ENCODE measurements around the gene FAM187B. TPM values are rescaled to one million over a fixed set of nuclear protein-coding genes. Genes with fewer than 3 reads are reported as not detected.
"Not testable (repeated sequence)": the region's sequence is repeated elsewhere in the genome, so short reads cannot be mapped to it uniquely, and the experiment has no call there.

The FAM187B gene
- total and polyA plus RNA-seq, 4 experiments from 2014 or later, result not detected

GRCh38 chr19:35247526-35248309 lies 19.2 kb upstream of the FAM187B start:
- Mint-ChIP-seq H3K27me3 (no peaks in the 10 kb centered on the region), H3K4me3 (peak overlapping the region; percentile 91 to 94 (median 93)), H3K9me3 (peaks cover 0 to 5% (median 0%) of the 10 kb centered on the region in 8 donors), H3K27ac (peak overlapping the region; percentile 88 to 97 (median 91)), H3K4me1 (peaks cover 18 to 52% (median 32%) of the 10 kb centered on the region in 4 donors), H3K36me3 (peaks cover 11 to 23% of the 10 kb centered on the region in 2 donors)
- ChIA-PET POLR2A (ENCODE audit: partially characterized antibody) (interaction anchor here (0.6 to 1.7 kb wide), 7 partner anchors 11 to 78 kb away, joined by 3 to 11 read pairs (median 4); no protein-coding TSS in a partner anchor), CTCF (ENCODE audit: partially characterized antibody) (interaction anchor here (1.1 kb wide), 1 partner anchor 37 kb away, joined by 3 read pairs; no protein-coding TSS in a partner anchor)
- intact Hi-C loops (cut with micrococcal nuclease), result loop anchor here (1.0 to 5.0 kb wide), 7 partner anchors 7 to 248 kb away; partner anchors contain the start of gene FFAR1
- peak in 4 of 5 donors; percentile 48 to 53 (median 51) for DNase-seq
- Histone ChIP-seq H3K9me3 (ENCODE audit: control insufficient read depth in 1 of 2, low read length in 2 of 2) (no peaks in the 10 kb centered on the region), H3K4me1 (ENCODE audit: insufficient read depth, low read length) (peaks cover 24% of the 10 kb centered on the region), H3K4me3 (ENCODE audit: low read length in 2 of 2) (peak overlapping the region; percentile 94), H3K27me3 (ENCODE audit: insufficient read depth, low read length) (no peaks in the 10 kb centered on the region), H3K27ac (ENCODE audit: low read depth, low read length) (peak overlapping the region; percentile 61), H3K36me3 (ENCODE audit: insufficient read depth, low read length) (peaks cover 3% of the 10 kb centered on the region)

DNA sequence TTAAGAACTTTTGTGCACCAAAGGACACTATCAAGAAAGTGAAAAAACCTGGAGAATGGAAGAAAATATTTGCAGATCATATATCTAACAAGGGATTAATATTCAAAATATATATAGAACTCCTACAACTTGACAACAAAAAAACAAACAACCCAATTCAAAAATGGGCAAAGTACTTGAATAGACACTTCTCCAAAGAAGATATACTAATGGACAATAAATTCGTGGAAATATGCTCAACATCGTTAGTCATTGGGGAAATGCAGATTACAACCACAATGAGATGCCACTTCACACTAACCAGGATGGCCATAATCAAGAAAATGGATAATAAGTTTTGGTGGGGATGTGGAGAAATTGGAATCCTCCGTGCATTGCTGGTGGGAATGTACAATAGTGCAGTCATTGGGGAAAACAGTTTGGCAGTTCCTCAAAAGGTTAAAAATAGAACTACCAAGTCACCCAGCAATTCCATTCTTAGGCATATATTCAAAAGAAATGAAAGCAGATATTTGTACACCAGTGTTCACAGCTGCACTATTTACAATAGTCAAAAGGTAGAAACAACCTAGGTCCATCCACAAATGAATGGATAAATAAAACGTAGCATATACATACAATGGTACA lies 18.0 kb upstream of the FAM187B start:
- peaks cover 11 to 20% of the 10 kb centered on the region in 2 donors for H3K36me3 Mint-ChIP-seq
- Histone ChIP-seq H3K27me3 (ENCODE audit: insufficient read depth, low read length) (no peaks in the 10 kb centered on the region), H3K4me3 (ENCODE audit: low read length in 2 of 2) (no peak overlapping the region), H3K4me1 (ENCODE audit: insufficient read depth, low read length) (peaks cover 27% of the 10 kb centered on the region), H3K36me3 (ENCODE audit: insufficient read depth, low read length) (peaks cover 3% of the 10 kb centered on the region), H3K27ac (ENCODE audit: low read depth, low read length) (no peak overlapping the region), H3K9me3 (ENCODE audit: control insufficient read depth in 1 of 2, low read length in 2 of 2) (no peaks in the 10 kb centered on the region)
- peak overlapping the region; percentile 34 to 97 (median 91) for H3K27ac Mint-ChIP-seq
- peaks cover 0 to 8% (median 2%) of the 10 kb centered on the region in 8 donors for H3K9me3 Mint-ChIP-seq
- DNase-seq, result no peak
- intact Hi-C loops (cut with micrococcal nuclease), result loop anchor here (5.0 kb wide), 1 partner anchor 101 kb away; the partner anchor contains the start of gene FFAR1
- peaks cover 16 to 51% (median 33%) of the 10 kb centered on the region in 4 donors for H3K4me1 Mint-ChIP-seq
- ChIA-PET CTCF (ENCODE audit: partially characterized antibody) (no interaction called here), POLR2A (ENCODE audit: partially characterized antibody) (no interaction called here)
- H3K27me3 Mint-ChIP-seq, result peaks cover 0 to 2% of the 10 kb centered on the region in 2 donors
- H3K4me3 Mint-ChIP-seq, result peak overlapping the region in 6 of 8 donors; percentile 91 to 94 (median 93)

DNA sequence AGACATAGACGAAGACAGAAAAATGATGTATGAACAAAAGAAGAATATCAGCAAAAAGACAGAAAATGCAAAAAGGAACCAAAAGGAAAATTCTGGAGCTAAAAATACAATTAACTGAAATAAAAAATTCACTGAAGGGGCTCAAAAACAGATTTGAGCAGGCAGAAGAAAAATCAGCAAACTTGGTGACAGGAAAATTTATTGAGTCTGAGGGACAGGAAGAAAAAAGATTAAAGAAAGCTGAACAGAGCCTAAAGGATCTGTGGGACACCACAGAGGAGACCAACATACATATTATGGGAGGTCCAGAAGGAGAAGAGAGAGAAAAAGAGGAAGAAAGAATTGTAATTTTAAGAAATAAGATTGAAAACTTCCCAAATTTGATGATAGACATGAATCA lies 12.9 kb upstream of the FAM187B start:
- Mint-ChIP-seq H3K4me3 (peak overlapping the region in 1 of 8 donors; percentile 87), H3K27me3 (peaks cover 0 to 2% of the 10 kb centered on the region in 2 donors), H3K36me3 (peaks cover 1 to 12% of the 10 kb centered on the region in 2 donors), H3K27ac (peak overlapping the region; percentile 83 to 98 (median 94)), H3K9me3 (peaks cover 0 to 18% (median 8%) of the 10 kb centered on the region in 8 donors), H3K4me1 (peaks cover 23 to 43% (median 37%) of the 10 kb centered on the region in 4 donors)
- intact Hi-C loops (cut with micrococcal nuclease), result no loop called here
- DNase-seq, result no peak
- Histone ChIP-seq H3K9me3 (ENCODE audit: control insufficient read depth in 1 of 2, low read length in 2 of 2) (no peaks in the 10 kb centered on the region), H3K36me3 (ENCODE audit: insufficient read depth, low read length) (no peaks in the 10 kb centered on the region), H3K27ac (ENCODE audit: low read depth, low read length) (no peak overlapping the region), H3K4me1 (ENCODE audit: insufficient read depth, low read length) (peaks cover 35% of the 10 kb centered on the region), H3K4me3 (ENCODE audit: low read length in 2 of 2) (no peak overlapping the region), H3K27me3 (ENCODE audit: insufficient read depth, low read length) (no peaks in the 10 kb centered on the region)
- CTCF ChIA-PET (ENCODE audit: partially characterized antibody), result interaction anchor here (1.0 to 2.8 kb wide), 11 partner anchors 10 to 253 kb away, joined by 3 to 15 read pairs (median 7); partner anchors contain the start of genes FXYD5 and FXYD7
- POLR2A ChIA-PET (ENCODE audit: partially characterized antibody), result interaction anchor here (0.6 to 13.3 kb wide), 15 partner anchors 9 to 221 kb away, joined by 3 to 217 read pairs (median 9); partner anchors contain the start of genes FXYD5, FXYD7 and USF2

DNA sequence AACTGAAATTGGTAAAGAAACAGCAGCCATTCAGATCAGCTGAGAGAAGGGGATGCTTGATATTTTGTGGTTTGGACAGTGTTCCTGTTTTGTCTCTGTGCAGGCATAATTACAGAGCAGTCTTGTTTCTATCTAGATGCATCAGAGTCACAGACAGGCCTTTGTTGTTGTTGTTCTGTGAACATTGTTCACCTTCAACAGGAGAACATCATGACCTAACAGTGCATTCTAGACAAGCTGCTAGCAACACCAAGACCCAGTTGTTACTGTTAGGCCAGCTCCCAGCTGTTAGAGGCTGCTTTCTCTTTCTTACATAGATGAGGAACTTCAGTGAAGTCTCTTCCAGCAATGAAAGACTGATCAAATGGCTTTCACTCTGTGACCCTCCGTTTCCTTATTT lies 11.8 kb upstream of the FAM187B start:
- H3K9me3 ChIP-seq (ENCODE audit: control insufficient read depth in 1 of 2, low read length in 2 of 2), result no peaks in the 10 kb centered on the region
- POLR2A ChIA-PET (ENCODE audit: partially characterized antibody), result interaction anchor here (1.1 to 13.3 kb wide), 17 partner anchors 11 to 222 kb away, joined by 3 to 217 read pairs (median 6); partner anchors contain the start of genes FAM187B, FXYD5, FXYD7 and USF2
- Mint-ChIP-seq H3K4me1 (peaks cover 20 to 43% (median 38%) of the 10 kb centered on the region in 4 donors), H3K27me3 (peaks cover 0 to 2% of the 10 kb centered on the region in 2 donors), H3K4me3 (peak overlapping the region; percentile 11 to 87 (median 72)), H3K9me3 (peaks cover 0 to 18% (median 8%) of the 10 kb centered on the region in 8 donors), H3K36me3 (peaks cover 1 to 12% of the 10 kb centered on the region in 2 donors), H3K27ac (peak overlapping the region; percentile 83 to 98 (median 94))
- H3K36me3 ChIP-seq (ENCODE audit: insufficient read depth, low read length), result no peaks in the 10 kb centered on the region
- H3K4me3 ChIP-seq (ENCODE audit: low read length in 2 of 2), result no peak overlapping the region
- CTCF ChIA-PET (ENCODE audit: partially characterized antibody), result interaction anchor here (1.2 to 2.8 kb wide), 9 partner anchors 22 to 255 kb away, joined by 4 to 15 read pairs (median 7); partner anchors contain the start of genes FXYD5 and FXYD7
- peaks cover 35% of the 10 kb centered on the region for H3K4me1 ChIP-seq (ENCODE audit: insufficient read depth, low read length)
- DNase-seq, result peak; percentile 67 to 80 (median 71)
- H3K27me3 ChIP-seq (ENCODE audit: insufficient read depth, low read length), result no peaks in the 10 kb centered on the region
- intact Hi-C loops (cut with micrococcal nuclease), result loop anchor here (1.0 kb wide), 2 partner anchors 8 to 26 kb away; no protein-coding TSS in a partner anchor
- peak overlapping the region; percentile 42 for H3K27ac ChIP-seq (ENCODE audit: low read depth, low read length)

DNA sequence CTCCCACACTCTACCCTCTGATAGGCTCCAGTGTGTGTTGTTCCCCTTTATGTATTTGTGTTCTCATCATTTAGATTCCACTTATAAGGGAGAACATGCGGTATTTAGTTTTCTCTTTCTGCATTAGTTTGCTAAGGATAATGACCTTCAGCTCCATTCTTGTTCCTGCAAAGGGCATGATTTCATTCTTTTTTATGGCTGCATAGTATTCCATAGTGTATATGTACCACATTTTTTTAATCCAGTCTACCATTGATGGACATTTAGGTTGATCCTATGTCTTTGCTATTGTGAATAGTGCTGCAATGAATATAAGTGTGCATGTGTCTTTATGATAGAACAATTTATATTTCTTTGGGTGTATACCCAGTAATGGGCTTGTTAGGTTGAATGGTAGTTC lies 11.1 kb upstream of the FAM187B start:
- H3K9me3 ChIP-seq (ENCODE audit: control insufficient read depth in 1 of 2, low read length in 2 of 2); H3K36me3 ChIP-seq (ENCODE audit: insufficient read depth, low read length); H3K27me3 Mint-ChIP-seq; intact Hi-C loops (cut with micrococcal nuclease); DNase-seq; H3K4me3 ChIP-seq (ENCODE audit: low read length in 2 of 2); H3K27me3 ChIP-seq (ENCODE audit: insufficient read depth, low read length): not testable (repeated sequence)
- Histone ChIP-seq H3K27ac (ENCODE audit: low read depth, low read length) (peak overlapping the region; percentile 42), H3K4me1 (ENCODE audit: insufficient read depth, low read length) (peaks cover 35% of the 10 kb centered on the region)
- peaks cover 20 to 43% (median 38%) of the 10 kb centered on the region in 4 donors for H3K4me1 Mint-ChIP-seq
- peaks cover 1 to 12% of the 10 kb centered on the region in 2 donors for H3K36me3 Mint-ChIP-seq
- ChIA-PET POLR2A (ENCODE audit: partially characterized antibody) (interaction anchor here (0.6 to 13.3 kb wide), 16 partner anchors 11 to 223 kb away, joined by 3 to 217 read pairs (median 8); partner anchors contain the start of genes FAM187B, FXYD5, FXYD7 and USF2), CTCF (ENCODE audit: partially characterized antibody) (interaction anchor here (0.6 to 2.2 kb wide), 7 partner anchors 21 to 255 kb away, joined by 3 to 15 read pairs (median 6); partner anchors contain the start of gene FXYD7)
- H3K9me3 Mint-ChIP-seq, result peaks cover 0 to 18% (median 8%) of the 10 kb centered on the region in 8 donors
- H3K4me3 Mint-ChIP-seq, result peak overlapping the region in 6 of 8 donors; percentile 62 to 87 (median 76)
- peak overlapping the region; percentile 83 to 98 (median 94) for H3K27ac Mint-ChIP-seq

DNA sequence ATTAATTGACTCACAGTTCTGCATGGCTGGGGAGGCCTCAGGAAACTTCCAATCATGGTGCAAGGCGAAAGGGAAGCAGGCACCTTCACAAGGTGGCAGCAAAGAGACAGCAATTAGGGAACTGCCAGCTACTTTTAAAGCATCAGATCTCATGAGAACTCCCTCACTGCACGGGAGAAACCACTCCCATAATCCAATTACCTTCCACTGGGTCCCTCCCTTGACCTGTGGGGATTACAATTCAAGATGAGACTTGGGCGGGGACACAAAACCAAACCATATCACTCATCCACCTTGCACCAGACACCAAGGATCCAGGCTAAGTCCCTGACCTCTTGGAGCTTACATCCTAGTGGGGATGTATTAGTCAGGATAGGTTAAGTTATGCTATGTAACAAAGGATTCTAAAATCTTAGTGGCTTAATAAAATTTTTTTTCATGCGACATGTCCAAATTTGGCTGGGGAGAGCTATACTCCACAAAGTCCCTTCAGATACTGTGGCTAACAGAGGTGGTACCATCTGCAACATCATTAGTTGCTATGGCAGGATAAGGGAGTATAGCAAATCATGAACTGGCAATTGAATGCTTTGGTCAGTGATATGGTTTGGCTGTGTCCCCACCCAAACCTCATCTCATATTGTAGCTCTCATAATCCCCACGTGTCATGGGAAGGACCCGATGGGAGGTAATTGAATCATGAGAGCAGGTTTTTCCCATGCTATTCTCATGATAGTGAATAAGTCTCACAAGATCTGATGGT lies 8.3 kb upstream of the FAM187B start:
- H3K4me3 ChIP-seq (ENCODE audit: low read length in 2 of 2), result no peak overlapping the region
- Mint-ChIP-seq H3K27ac (peak overlapping the region in 5 of 7 donors; percentile 30 to 93 (median 59)), H3K4me3 (no peak overlapping the region), H3K4me1 (peaks cover 20 to 42% (median 37%) of the 10 kb centered on the region in 4 donors), H3K27me3 (no peaks in the 10 kb centered on the region), H3K36me3 (peaks cover 1 to 12% of the 10 kb centered on the region in 2 donors), H3K9me3 (peaks cover 0 to 16% (median 7%) of the 10 kb centered on the region in 8 donors)
- H3K27ac ChIP-seq (ENCODE audit: low read depth, low read length), result no peak overlapping the region
- peak in 3 of 5 donors; percentile 34 to 38 (median 36) for DNase-seq
- no peaks in the 10 kb centered on the region for H3K9me3 ChIP-seq (ENCODE audit: control insufficient read depth in 1 of 2, low read length in 2 of 2)
- H3K36me3 ChIP-seq (ENCODE audit: insufficient read depth, low read length), result no peaks in the 10 kb centered on the region
- CTCF ChIA-PET (ENCODE audit: partially characterized antibody), result interaction anchor here (1.0 to 4.6 kb wide), 19 partner anchors 14 to 274 kb away, joined by 3 to 25 read pairs (median 5); partner anchors contain the start of genes FXYD5 and FXYD7
- H3K27me3 ChIP-seq (ENCODE audit: insufficient read depth, low read length), result no peaks in the 10 kb centered on the region
- intact Hi-C loops (cut with micrococcal nuclease), result loop anchor here (2.0 kb wide), 1 partner anchor 32 kb away; the partner anchor contains the start of gene USF2
- peaks cover 34% of the 10 kb centered on the region for H3K4me1 ChIP-seq (ENCODE audit: insufficient read depth, low read length)
- POLR2A ChIA-PET (ENCODE audit: partially characterized antibody), result interaction anchor here (0.7 to 13.3 kb wide), 16 partner anchors 10 to 95 kb away, joined by 3 to 217 read pairs (median 4); partner anchors contain the start of genes FXYD7 and HAMP
